HG03354 (cell line): ENCODE measurements around the gene RASA3.
A peak's percentile ranks its signal among the peaks of the same experiment; 100 is the strongest.
"Not testable (repeated sequence)": the region's sequence is repeated elsewhere in the genome, so short reads cannot be mapped to it uniquely, and the experiment has no call there.

Experiments used
- ATAC-seq: cut with Tn5 transposase; IDR thresholded peaks from one replicate; pipeline ENCODE4 v1.9.1; 2021; ENCODE audit warnings: mild to moderate bottlenecking; ENCODE audit not compliant: unreplicated experiment, poor library complexity, severe bottlenecking

Gene RASA3

DNA sequence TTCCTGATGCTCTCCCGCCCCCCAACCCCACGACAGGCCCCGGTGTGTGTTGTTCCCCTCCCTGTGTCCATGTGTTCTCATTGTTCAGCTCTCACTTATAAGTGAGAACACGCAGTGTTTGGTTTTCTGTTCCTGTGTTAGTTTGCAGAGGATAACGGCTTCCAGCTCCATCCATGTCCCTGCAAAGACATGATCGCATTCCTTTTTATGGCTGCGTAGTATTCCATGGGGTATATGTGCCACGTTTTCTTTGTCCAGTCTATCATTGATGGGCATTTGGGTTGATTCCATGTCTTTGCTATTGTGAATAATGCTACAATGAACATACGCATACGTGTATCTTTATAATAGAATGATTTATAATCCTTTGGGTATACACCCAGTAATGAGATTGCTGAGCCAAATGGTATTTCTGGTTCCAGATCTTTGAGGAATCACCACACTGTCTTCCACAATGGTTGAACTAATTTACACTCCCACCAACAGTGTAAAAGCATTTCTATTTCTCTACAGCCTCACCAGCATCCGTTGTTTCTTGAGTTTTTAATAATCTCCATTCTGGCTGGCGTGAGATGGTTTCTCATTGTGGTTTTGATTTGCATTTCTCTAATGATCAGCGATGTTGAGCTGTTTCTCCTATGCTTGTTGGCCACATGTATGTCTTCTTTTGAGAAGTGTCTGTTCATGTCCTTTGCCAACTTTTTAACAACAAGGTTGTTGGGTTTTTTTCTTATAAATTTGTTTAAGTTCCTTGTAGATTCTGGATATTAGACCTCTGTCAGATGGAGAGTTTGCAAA, 26.6 kb upstream of the RASA3 start:
- not testable (repeated sequence) for ATAC-seq

DNA sequence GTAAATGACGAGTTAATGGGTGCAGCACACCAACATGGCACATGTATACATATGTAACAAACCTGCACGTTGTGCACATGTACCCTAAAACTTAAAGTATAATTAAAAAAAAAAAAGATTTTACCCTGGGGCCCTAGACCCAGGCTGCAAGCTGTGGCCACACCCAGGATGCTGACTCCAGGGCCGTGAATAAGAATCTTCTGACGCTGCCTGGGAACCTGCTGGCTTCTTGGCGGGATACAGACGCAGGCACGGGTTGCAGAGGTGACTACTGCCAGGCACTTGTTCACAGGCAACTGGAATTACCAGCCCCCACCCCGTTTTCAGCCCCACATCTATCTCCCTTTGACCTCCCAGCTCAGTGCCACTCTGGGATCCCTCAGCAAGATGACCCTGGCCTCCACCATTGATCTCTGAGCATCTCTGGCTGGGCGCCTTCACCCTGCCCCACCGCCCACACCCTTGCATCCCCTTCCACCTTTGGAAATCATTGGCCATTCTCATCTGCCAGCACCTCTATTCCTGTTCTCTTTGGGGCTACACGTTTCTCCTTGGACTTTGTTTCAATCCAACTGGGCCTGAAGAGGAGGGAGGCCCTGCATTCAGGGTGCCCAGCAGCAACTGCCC, 25.6 kb upstream of the RASA3 start:
- ATAC-seq, result no peak

DNA sequence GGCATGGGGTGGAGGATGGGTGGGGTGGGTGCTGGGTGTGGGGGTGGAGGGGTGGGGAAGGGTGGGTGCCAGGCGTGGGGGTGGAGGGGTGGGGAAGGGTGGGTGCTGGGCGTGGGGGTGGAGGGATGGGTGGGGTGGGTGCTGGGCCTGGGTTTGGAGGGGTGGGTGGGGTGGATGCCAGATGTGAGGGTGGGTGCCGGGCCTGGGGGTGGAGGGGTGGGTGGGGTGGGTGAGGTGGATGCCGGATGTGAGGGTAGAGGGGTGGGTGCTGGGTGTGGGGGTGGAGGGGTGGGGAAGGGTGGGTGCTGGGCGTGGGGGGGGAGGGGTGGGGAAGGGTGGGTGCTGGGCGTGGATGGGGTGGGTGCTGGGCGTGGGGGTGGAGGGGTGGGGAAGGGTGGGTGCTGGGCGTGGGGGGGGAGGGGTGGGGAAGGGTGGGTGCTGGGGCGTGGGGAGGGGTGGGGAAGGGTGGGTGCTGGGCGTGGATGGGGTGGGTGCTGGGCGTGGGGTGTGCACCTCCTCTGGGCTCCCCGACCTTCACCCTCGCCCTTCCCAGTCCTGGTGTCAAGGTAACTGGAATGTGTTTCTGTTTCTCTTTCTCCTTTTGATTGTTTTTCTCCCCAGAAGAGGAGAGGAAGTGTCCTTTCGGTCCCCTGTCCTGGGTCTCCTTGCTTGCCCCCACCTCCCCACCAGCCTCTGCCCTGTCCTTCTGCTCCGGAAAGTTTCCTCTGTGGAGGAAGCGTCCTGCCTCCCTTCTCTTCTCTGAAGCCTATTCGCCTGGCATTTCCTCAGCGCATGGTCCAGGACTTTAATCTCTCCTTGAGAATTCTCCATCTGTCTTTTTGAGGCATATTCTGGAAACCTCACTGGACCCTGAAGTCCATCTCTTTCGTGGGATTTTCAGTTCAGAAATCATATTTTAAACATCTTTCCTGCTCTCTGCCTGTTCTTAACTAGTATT, 23.8 kb upstream of the RASA3 start:
- no peak for ATAC-seq

DNA sequence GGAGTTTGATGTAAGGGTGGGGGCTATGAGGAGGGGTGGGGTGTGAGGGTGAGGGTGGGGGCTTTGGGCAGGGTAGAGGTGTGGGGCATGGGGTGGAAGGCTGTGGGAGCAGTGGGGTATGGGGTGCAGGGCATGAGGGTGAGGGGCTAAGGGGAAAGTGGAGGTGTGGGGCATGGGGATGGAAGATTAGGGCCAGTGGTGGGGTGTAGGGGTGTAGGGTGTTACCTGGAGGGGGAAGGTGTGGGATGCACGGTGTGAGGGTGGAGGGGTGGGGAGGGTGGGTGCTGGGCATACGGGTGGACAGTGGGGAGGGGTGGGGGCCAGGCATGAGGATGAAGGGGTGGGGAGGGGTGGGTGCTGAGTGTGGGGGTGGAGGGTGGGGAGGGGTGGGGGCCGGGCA, 22.9 kb upstream of the RASA3 start:
- no peak for ATAC-seq

DNA sequence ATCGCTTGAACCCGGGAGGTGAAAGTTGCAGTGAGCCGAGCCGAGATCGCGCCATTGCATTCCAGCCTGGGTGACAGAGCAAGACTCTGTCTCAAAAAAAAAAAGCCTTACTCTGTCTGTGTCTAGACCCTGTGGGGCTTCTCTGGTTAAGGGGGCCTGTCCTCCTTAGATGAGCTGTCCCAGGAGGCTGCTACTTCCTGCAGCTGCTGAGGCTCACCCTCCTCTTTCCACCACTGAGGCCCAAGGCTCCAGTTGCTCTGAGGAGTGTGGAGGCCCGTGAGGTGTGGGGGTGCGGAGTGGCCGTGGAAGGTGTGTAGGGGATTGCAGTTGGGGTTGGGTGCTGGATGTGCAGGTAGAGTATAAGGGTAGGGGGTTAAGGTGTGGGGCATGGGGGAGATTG, 22.1 kb upstream of the RASA3 start:
- ATAC-seq, result no peak

DNA sequence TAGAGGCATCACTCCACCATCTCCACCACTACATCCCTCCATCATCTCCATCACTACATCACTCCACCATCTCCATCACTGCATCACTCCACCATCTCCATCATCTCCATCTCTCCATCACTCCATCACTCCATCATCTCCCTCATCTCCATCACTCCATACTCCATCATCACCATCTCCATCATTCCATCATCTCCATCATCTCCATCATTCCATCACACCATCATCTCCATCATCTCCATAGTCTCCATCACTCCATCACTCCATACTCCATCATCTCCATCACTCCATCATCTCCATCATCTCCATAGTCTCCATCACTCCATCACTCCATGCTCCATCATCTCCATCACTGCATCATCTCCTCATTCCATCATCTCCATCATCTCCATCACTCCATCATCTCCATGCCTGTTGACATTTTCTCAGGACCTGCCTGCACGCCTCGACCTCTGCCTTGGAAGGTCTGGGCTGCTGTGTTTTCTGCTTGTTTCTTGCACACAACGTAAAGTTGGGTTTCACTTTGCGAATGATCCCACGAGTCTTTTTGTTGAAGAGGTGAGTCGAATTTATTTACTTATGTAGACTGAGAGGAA, 21.2 kb upstream of the RASA3 start:
- no peak for ATAC-seq

DNA sequence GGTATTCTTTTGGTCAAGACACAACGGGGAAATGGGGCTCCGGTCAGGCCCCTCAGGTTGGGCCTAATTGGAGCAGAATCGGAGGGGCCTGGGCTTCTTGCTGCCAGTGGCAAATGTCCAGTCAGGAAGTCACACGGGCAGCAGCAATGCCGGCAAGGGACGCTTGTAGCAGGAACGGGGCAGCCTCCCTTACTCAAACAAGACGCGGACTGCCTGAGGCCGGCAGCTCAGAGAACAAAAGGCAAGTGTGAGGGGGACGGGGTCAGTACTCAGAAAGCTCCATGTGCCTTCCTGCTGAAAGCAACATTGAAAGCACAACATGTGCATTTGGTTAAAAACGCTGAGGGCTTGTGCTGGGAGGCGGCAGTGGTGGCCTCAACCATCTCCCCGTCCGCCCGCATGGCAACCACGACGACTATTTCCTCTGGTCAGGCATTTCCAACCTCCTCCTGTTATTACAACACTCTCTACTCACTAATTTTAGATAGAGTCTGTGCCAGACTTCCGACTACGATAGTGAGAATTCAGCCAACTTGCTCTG, 20.5 kb upstream of the RASA3 start:
- no peak for ATAC-seq

DNA sequence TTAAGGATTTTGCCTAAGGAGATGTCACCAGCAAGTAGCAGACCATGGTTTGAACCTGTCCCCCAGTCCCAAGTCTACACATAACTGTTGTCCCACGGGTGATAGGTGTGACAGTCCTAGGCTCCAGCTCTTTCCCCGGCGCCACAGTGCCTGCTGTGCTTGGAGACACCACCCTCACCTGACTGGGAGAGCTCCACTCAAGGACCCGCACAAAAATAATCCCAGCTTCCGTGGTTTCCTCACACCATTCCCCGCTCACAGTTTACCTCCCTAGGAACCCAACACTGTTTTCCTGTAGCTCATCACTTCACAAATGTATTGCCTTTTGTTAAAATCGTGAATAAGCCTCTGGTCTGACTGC, 19.8 kb upstream of the RASA3 start:
- ATAC-seq, result no peak

DNA sequence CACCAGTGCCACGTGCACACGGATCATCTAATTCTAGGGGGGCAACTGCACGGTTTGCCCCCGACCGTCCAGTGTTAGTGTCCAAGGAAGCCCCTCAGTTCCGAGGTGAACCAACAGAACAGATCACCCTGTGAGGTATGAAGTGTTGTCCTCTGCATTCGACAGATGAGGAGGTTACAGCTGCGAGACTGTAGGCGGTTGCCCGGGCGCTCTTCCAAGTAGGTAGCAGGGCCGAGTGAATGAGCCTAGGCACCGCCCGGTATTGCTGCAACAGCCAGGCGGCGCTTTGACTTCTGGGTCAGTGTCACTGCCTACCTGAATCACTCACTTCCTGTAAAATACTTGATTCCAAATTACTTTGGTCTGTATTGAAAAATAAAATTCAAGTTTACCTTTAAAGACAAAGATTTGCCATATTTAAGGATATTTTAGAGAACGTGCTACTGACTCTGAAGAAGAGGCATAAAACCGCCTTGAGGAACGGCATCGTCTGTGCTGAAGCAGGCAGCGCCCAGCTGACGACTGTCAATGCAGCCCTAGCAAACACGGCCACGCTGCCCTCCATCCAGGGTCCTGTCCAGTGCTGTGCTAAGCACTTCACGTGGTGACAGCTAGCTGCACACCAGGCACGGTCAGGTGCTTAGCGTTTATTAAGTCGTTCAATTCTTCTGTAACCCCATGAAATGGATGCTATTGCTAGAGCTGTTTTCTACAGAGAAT, 19.3 kb upstream of the RASA3 start:
- ATAC-seq, result no peak

DNA sequence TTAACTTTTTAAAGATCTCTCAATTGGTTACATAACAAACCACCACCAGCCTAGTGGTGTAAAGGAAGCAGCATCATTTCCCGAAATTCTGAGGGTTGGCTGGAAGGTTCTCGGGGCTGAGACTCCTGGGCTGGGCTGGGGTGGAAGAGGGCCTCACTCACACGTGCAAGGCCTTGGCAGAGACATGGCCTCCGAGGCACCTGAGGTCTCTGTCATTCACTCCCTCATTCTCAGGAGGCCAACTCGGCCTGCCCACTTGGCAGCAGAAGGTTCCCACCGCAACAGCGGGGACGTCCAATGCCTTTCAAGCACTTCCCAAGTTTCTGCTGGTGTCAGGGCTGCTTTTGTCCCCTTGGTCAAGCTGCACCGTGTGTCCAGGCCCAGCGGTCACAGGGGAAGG, 18.6 kb upstream of the RASA3 start:
- no peak for ATAC-seq

DNA sequence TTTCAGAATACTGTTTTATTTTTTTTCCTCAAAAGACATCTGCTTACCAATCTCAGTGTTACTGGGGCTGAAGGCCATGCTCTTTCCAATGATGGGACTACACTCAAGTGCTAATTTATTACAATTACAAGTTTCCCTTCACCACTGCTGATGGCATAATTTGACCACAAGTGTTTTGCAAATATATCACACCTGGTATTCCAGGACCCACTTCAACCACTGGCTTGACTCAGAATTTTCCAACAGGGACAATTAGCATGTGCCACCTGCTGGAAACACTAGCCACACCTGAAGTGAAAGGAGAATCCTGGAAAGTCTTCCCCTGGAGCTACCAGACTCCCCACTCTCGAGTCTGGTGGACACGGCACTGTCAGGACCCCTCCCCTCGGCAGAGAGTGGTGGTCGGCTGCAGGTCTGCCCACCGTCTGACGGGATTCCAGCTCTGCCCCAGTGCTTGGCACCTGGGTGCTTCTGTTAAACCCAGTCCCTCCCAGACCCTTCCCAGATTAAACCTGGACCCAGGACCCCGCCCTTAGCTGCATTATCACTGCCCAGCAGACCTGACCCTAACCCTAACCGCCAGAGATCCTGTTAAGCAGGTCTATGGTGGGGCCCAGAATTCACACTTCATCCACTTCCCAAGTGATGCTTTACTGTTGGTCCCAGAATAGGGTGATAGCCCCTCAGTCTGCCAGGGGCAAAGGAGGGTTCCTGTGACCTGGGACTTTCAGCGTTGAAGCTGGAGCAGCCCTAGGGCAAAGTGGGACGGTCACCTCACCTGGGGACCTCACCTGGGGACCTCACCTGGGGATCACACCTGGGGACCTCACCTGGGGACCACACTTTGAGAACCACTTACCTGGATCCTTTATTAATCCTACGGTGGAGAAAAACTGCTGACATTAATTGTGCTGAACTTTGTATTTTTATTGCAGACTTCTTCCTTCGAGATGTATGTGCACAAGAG, 17.6 kb upstream of the RASA3 start:
- no peak for ATAC-seq

DNA sequence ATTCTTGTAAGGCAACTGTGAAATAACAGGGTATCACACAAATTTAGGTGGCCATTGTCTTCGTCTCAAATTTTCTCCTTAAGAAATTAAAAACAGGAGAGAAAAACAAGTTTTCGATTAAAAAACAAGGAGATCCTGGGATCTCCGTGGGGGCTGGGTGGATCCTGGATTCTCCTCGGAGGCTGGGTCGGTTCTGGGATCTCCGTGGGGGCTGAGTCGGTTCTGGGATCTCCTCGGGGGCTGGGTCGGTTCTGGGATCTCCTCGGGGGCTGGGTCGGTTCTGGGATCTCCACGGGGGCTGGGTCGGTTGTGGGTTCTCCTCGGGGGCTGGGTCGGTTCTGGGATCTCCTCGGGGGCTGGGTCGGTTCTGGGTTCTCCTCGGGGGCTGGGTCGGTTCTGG, 16.5 kb upstream of the RASA3 start:
- ATAC-seq, result not testable (repeated sequence)

DNA sequence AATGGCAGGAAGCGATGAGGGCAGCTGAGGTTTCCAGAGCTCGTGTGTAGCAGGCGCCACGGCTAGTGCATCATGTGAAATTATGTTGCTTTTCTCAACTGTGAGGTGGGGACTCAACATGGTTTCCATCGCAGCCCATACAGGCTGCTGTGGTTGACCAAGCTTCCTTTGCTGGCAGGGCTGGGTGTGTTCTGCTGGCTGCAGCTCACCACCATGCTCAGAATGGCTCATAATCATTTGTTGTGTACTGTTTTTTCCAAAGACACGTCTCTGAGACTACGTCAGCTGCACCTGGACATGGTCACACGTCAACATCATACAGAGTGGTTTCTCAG, 16.1 kb upstream of the RASA3 start:
- peak; percentile 89 for ATAC-seq

DNA sequence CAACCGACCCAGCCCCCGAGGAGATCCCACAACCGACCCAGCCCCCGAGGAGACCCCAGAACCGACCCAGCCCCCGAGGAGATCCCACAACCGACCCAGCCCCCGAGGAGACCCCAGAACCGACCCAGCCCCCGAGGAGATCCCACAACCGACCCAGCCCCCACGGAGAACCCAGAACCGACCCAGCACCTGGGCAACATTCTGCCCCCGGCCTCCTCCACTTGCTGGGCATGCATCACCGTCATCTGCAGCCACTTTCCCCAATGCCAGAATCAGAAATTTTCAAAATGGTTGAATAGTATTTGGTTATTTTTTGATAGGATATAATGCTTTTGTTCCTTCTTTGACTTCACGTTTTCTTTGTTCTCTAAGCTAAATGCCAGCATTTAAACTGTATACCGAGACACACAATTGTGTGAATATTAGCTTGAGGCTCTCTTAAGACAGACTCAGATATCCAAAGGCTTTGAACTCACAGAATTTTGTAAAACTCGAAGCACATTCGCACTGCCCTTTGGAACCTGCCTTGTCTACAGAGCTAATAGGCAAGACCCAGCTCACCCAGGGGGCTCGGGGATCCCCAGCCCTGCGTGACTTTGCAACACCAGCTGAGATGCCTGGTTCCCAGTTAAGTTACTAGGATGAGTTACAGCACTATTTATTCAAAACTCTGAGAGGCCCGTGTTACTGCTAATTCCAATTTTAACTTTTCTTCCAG, 15.5 kb upstream of the RASA3 start:
- peak; percentile 35 for ATAC-seq

DNA sequence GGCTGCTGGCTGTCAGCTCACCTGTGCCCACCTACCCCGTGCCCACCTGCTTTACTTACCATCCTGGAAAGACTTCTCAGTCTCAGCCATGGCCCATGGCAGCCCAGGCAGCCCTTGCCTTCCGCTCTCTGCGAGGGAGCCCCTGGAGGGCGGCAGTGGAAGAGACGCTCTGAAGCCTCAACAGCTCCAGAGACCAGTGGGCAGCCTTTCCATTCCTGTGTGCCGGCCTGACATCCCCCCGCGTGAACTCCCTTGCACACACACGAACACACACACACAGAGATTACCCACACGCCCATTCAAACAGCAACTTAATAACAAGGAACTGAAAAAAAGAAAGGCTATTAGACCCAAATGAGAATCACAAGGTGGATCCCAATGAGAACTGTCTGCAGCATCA, 14.2 kb upstream of the RASA3 start:
- ATAC-seq, result no peak

DNA sequence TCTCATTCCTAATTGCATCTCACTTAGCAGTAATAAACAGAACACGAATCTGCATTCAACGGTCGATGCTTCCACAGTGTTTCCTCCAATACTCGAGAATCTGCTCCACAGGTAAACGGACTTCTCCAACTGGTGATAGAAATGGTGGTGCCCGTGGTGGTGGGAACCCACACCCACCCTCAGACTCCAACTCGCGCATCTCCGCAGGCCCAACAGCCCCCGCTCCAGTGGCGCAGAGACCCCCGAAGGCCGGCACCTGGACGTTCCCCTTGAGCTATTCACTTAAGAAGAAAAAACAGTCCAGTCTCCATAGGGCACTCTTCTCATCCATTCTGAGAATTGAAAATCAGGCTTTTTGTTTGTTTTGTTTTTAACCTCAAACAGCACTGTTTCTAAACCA, 13.8 kb upstream of the RASA3 start:
- no peak for ATAC-seq

DNA sequence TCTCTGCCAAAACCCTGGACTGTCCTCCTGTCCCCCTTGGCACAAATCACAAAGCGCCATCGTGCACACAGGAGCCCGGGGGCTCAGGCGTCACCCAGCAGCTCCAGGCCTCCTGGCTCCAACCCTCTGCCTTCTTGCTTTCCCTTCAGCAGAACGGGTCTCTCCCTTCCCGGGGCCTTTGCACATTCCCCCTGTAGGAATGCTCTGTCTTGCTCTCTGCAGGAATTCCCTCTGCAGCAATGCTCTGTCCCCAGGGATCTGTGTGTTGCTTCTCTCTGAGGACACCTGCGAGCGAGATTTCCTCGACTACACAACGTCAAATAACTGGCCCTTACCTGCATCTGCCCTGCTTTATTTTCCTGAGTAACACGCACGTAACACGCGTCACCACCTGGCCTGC, 13.3 kb upstream of the RASA3 start:
- no peak for ATAC-seq

DNA sequence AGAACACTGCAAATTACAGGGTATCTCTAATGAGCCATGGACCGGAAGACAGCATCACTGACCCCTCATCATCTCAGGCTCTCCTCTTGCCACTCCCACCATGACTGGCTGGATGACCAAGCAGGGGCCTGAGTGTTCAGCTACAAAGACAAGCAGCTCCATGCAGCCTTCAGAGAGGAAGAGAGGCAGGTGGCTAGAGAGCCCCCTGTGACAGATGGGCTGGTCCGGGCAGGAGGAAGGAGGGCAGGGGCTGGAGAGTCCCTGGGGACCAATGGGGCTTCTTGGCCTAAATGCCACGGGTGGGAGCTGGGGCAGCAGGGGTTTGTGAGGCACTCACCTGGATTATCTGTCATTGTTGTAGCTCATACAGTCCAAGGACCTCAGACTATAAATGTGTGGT, 12.8 kb upstream of the RASA3 start:
- ATAC-seq, result no peak
